A549 (cell line): ENCODE measurements around the gene SMCO2. TPM values are rescaled to one million over a fixed set of nuclear protein-coding genes. Genes with fewer than 3 reads are reported as not detected.
A peak's percentile ranks its signal among the peaks of the same experiment; 100 is the strongest.
"Not testable (repeated sequence)": the region's sequence is repeated elsewhere in the genome, so short reads cannot be mapped to it uniquely, and the experiment has no call there.

ENCODE experiments used
- ATAC-seq, 2 experiments: fragments of 200-7000 bp in 1 of 2; fragments of >200 bp in 1 of 2; cut with Nextera tagmentation in 1 of 2; cut with Tn5 transposase in 1 of 2; 3 replicates each; pipeline versions ENCODE4 v1.8.0 to v1.9.1; 2018 to 2020; ENCODE audit warnings: mild to moderate bottlenecking in 1 of 2, moderate library complexity in 1 of 2
- CTCF ChIA-PET: fragments of 300-600 bp; sonication (Branson Sonifier 250); formaldehyde crosslinking; extraction: SDS; loops from one replicate; lab custom pipeline; 2021; ENCODE audit warnings: antibody characterized with exemption, inconsistent platforms; lab: Yijun Ruan, JAX
- POLR2A ChIA-PET: fragments of 350-600 bp; formaldehyde crosslinking; extraction: SDS; loops from one replicate; lab custom pipeline; 2021; ENCODE audit warnings: antibody characterized with exemption, inconsistent platforms; lab: Yijun Ruan, JAX
- DNase-seq, 2 experiments: peaks; one replicate each; pipeline versions ENCODE4 v3.0.0 to v3.0.0-alpha.2; 2011 to 2016; ENCODE audit warnings: low read depth in 1 of 2, low spot score in 1 of 2
- FAIRE-seq: peaks from 2 replicates; lab custom pipeline; 2011; peaks lifted over from hg19 to GRCh38; lab: Jason Lieb, UNC
- H3K27ac ChIP-seq, 2 experiments: fragments of >200 bp; sonication (Bioruptor Twin); formaldehyde crosslinking; 3 replicates each; pipeline ENCODE4 v1.5.1; 2016 to 2017
- H3K4me1 ChIP-seq: fragments of >200 bp; sonication (Bioruptor Twin); formaldehyde crosslinking; 3 replicates; pipeline ENCODE4 v1.6.1; 2016
- H3K4me2 ChIP-seq: fragments of >200 bp; sonication (Bioruptor Twin); formaldehyde crosslinking; 3 replicates; pipeline ENCODE4 v1.6.1; 2016
- H3K4me3 ChIP-seq: fragments of >200 bp; sonication (Bioruptor Twin); formaldehyde crosslinking; 3 replicates; pipeline ENCODE4 v1.5.1; 2016
- H3K9me3 ChIP-seq: fragments of >200 bp; sonication (Bioruptor Twin); formaldehyde crosslinking; 3 replicates; pipeline ENCODE4 v1.6.1; 2016
- ATOH8 ChIP-seq: fragments of 250-450 bp; sonication (Bioruptor Pico); IDR thresholded peaks from 2 replicates; pipeline ENCODE4 v1.5.0; 2020; ENCODE audit warnings: low read depth, mild to moderate bottlenecking, moderate library complexity
- BCL3 ChIP-seq: fragments of >200 bp; sonication (Bioruptor Twin); formaldehyde crosslinking; IDR thresholded peaks from 3 replicates; pipeline ENCODE4 v1.6.1; 2016
- BHLHE40 ChIP-seq: IDR thresholded peaks from 2 replicates; pipeline ENCODE4 v1.6.1; 2012; ENCODE audit warnings: low read depth, low read length, inconsistent platforms
- CBX2 ChIP-seq: fragments of 200-600 bp; sonication (generic); IDR thresholded peaks from 2 replicates; pipeline ENCODE4 v1.6.1; 2016; ENCODE audit warnings: low read depth, mild to moderate bottlenecking, borderline replicate concordance
- CEBPB ChIP-seq, 2 experiments: fragments of >200 bp in 1 of 2; sonication (Bioruptor Twin) in 1 of 2; formaldehyde crosslinking in 1 of 2; IDR thresholded peaks; 2 replicates each; pipeline ENCODE4 v1.6.1; 2012 to 2016
- FOSL2 ChIP-seq, 2 experiments: fragments of 450-650 bp in 1 of 2; fragments of >200 bp in 1 of 2; sonication (Bioruptor Twin) in 1 of 2; formaldehyde crosslinking; IDR thresholded peaks; 2 replicates each; pipeline versions ENCODE4 v1.5.0 to v1.6.1; 2016 to 2020; ENCODE audit warnings: mild to moderate bottlenecking in 1 of 2, moderate library complexity in 1 of 2
- GATA3 ChIP-seq: IDR thresholded peaks from 2 replicates; pipeline ENCODE4 v1.6.1; 2012; ENCODE audit warnings: borderline replicate concordance
- HOXB13 ChIP-seq: fragments of 250-450 bp; sonication (Bioruptor Pico); IDR thresholded peaks from 2 replicates; pipeline ENCODE4 v1.5.0; 2020; ENCODE audit warnings: low read depth, mild to moderate bottlenecking, moderate library complexity
- JUNB ChIP-seq: fragments of >200 bp; sonication (Bioruptor Twin); formaldehyde crosslinking; IDR thresholded peaks from 2 replicates; pipeline ENCODE4 v1.6.1; 2016
- MAFK ChIP-seq: fragments of 450-650 bp; IDR thresholded peaks from 2 replicates; pipeline ENCODE4 v1.6.1; 2014; ENCODE audit not compliant: partially characterized antibody
- MAZ ChIP-seq: fragments of 150-350 bp; IDR thresholded peaks from 2 replicates; pipeline ENCODE4 v1.6.1; 2014; ENCODE audit warnings: antibody characterized with exemption, low read depth, low read length, borderline replicate concordance
- NFE2L2 ChIP-seq: fragments of 150-350 bp; conservative IDR thresholded peaks from 2 replicates; pipeline ENCODE4 v1.6.1; 2014; ENCODE audit warnings: low read length
- PHF8 ChIP-seq: fragments of 200-600 bp; sonication (generic); IDR thresholded peaks from 2 replicates; pipeline ENCODE4 v1.6.1; 2016; ENCODE audit warnings: low read depth, mild to moderate bottlenecking, antibody characterized with exemption, moderate library complexity, borderline replicate concordance
- POLR2A ChIP-seq: IDR thresholded peaks from 2 replicates; pipeline ENCODE4 v1.6.1; 2012; ENCODE audit warnings: mild to moderate bottlenecking, low read length
- RNF2 ChIP-seq: fragments of 200-600 bp; sonication (generic); IDR thresholded peaks from 2 replicates; pipeline ENCODE4 v1.6.1; 2016; ENCODE audit warnings: low read depth, mild to moderate bottlenecking, antibody characterized with exemption, moderate library complexity, borderline replicate concordance
- TFCP2L1 ChIP-seq: fragments of 250-450 bp; sonication (Bioruptor Pico); IDR thresholded peaks from 2 replicates; pipeline ENCODE4 v1.5.0; 2021; ENCODE audit warnings: mild to moderate bottlenecking
- ZC3H11A ChIP-seq: fragments of 450-650 bp; IDR thresholded peaks from 2 replicates; pipeline ENCODE4 v1.6.1; 2014; ENCODE audit warnings: antibody characterized with exemption, mild to moderate bottlenecking
- ZNF302 ChIP-seq: fragments of 250-450 bp; sonication (Bioruptor Pico); IDR thresholded peaks from 2 replicates; pipeline ENCODE4 v1.9.0; 2021; ENCODE audit warnings: inconsistent platforms, mild to moderate bottlenecking, moderate library complexity
- WGBS: methylation state at CpG from one replicate; pipeline ENCODE4 v1.1.6; 2017; ENCODE audit errors: missing lambda C conversion rate; 5-methylcytosine and 5-hydroxymethylcytosine counted together
- polyA plus RNA-seq, 4 experiments: library from polyadenylated mRNA; depleted of rRNA in 3 of 4; stranded (reverse); fragments of >200 nt; fragmentation: RNase III in 1 of 4; extraction: RNeasy Plus Mini Kit Qiagen cat#74134 plus additional on column Dnase treatment in 1 of 4; gene quantifications; 2 replicates in 3 of 4; 3 replicates in 1 of 4; pipeline ENCODE4 v1.2.3, GENCODE V29; 2011 to 2017
- TF ChIP-seq, protein P1 (sequence below): fragments of 450-650 bp; IDR thresholded peaks from 2 replicates; pipeline ENCODE4 v1.6.1; 2014; ENCODE audit warnings: antibody characterized with exemption
- TF ChIP-seq, protein P2 (sequence below): fragments of >200 bp; sonication (Bioruptor Twin); formaldehyde crosslinking; IDR thresholded peaks from 2 replicates; pipeline ENCODE4 v1.6.1; 2016
- TF ChIP-seq, protein P3 (sequence below): fragments of 250-450 bp; sonication (Bioruptor Pico); IDR thresholded peaks from 2 replicates; pipeline ENCODE4 v1.5.0; 2021; ENCODE audit warnings: mild to moderate bottlenecking, moderate library complexity, borderline replicate concordance
- TF ChIP-seq, protein P4 (sequence below): fragments of 200-600 bp; sonication (generic); IDR thresholded peaks from 2 replicates; pipeline ENCODE4 v1.6.1; 2016; ENCODE audit warnings: antibody characterized with exemption, mild to moderate bottlenecking, moderate library complexity
- TF ChIP-seq, protein P5 (sequence below): IDR thresholded peaks from 2 replicates; pipeline ENCODE4 v1.6.1; 2012

SMCO2 gene
- polyA plus RNA-seq, 2 of the 4 experiments (the other 2 are of a cell fraction): 0.14 to 0.28 TPM

GRCh38 chr12:27541031-27541719, 94.6 kb downstream of the SMCO2 start:
- no peak for FAIRE-seq
- H3K4me3 ChIP-seq: no peak overlapping the region
- no peak for DNase-seq
- H3K4me2 ChIP-seq: no peak overlapping the region
- ChIA-PET CTCF (interaction anchor here (0.6 to 1.5 kb wide), 2 partner anchors 17 to 19 kb away, joined by 3 read pairs; partner anchors contain the start of gene PPFIBP1), POLR2A (no interaction called here)
- H3K27ac ChIP-seq: 0 out of 6 replicates have a peak overlapping the region, but pooled peaks of 1 of the 2 experiments have one; percentile 31
- 88% methylated on average over 8 of the region's 8 CpGs for WGBS
- H3K9me3 ChIP-seq: no peaks in the 10 kb centered on the region
- TF ChIP-seq FOSL2 (IDR thresholded peaks at IDR 0.05) (no peak), FOSL2 (CRISPR knock-in tag; IDR thresholded peaks at IDR 0.05) (no peak), CEBPB (IDR thresholded peaks at IDR 0.05) (no peak), TFCP2L1 (no peak), HOXB13 (CRISPR knock-in tag) (no peak), JUNB (no peak), POLR2A (no peak), BCL3 (no peak), MAZ (no peak), ZNF302 (CRISPR knock-in tag) (no peak), PHF8 (no peak), MAFK (no peak), ZC3H11A (no peak), NFE2L2 (no peak), RNF2 (no peak), GATA3 (no peak), CBX2 (no peak)
- TF ChIP-seq, protein P1, sequence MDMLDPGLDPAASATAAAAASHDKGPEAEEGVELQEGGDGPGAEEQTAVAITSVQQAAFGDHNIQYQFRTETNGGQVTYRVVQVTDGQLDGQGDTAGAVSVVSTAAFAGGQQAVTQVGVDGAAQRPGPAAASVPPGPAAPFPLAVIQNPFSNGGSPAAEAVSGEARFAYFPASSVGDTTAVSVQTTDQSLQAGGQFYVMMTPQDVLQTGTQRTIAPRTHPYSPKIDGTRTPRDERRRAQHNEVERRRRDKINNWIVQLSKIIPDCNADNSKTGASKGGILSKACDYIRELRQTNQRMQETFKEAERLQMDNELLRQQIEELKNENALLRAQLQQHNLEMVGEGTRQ: no peak
- TF ChIP-seq, protein P2, sequence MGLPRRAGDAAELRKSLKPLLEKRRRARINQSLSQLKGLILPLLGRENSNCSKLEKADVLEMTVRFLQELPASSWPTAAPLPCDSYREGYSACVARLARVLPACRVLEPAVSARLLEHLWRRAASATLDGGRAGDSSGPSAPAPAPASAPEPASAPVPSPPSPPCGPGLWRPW: no peak
- TF ChIP-seq, protein P3, sequence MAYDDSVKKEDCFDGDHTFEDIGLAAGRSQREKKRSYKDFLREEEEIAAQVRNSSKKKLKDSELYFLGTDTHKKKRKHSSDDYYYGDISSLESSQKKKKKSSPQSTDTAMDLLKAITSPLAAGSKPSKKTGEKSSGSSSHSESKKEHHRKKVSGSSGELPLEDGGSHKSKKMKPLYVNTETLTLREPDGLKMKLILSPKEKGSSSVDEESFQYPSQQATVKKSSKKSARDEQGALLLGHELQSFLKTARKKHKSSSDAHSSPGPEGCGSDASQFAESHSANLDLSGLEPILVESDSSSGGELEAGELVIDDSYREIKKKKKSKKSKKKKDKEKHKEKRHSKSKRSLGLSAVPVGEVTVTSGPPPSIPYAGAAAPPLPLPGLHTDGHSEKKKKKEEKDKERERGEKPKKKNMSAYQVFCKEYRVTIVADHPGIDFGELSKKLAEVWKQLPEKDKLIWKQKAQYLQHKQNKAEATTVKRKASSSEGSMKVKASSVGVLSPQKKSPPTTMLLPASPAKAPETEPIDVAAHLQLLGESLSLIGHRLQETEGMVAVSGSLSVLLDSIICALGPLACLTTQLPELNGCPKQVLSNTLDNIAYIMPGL (CRISPR knock-in tag): no peak
- peak in 1 of 2 experiments; percentile 37; a peak in 2 of 6 replicates for ATAC-seq
- peaks cover 35% of the 10 kb centered on the region for H3K4me1 ChIP-seq

DNA sequence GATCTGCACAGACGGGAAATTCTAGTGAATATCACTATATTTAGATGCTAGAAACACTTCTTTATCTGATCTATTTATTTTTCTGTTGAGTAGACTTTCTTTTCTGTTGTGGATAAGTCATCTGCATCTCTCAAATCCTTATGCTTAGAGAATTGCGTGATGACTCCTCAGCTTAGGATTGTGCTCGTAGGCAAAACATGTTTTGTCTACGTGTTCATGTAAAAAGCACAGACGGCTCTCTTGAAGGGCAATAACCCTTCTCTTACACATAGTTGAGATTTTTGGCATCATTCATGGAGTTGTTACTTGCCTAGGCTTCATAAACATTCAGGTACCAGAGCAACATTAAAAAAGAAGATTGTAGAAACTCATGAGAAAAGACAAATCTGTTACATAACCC, 96.1 kb downstream of the SMCO2 start:
- peak in 1 of 2 experiments; percentile 46 for DNase-seq
- H3K4me2 ChIP-seq: peak overlapping the region; percentile 53
- peaks cover 36% of the 10 kb centered on the region for H3K4me1 ChIP-seq
- TF ChIP-seq GATA3 (no peak), ATOH8 (CRISPR knock-in tag) (no peak), ZNF302 (CRISPR knock-in tag) (no peak), BHLHE40 (no peak), CBX2 (no peak), NFE2L2 (no peak)
- TF ChIP-seq, protein P4, sequence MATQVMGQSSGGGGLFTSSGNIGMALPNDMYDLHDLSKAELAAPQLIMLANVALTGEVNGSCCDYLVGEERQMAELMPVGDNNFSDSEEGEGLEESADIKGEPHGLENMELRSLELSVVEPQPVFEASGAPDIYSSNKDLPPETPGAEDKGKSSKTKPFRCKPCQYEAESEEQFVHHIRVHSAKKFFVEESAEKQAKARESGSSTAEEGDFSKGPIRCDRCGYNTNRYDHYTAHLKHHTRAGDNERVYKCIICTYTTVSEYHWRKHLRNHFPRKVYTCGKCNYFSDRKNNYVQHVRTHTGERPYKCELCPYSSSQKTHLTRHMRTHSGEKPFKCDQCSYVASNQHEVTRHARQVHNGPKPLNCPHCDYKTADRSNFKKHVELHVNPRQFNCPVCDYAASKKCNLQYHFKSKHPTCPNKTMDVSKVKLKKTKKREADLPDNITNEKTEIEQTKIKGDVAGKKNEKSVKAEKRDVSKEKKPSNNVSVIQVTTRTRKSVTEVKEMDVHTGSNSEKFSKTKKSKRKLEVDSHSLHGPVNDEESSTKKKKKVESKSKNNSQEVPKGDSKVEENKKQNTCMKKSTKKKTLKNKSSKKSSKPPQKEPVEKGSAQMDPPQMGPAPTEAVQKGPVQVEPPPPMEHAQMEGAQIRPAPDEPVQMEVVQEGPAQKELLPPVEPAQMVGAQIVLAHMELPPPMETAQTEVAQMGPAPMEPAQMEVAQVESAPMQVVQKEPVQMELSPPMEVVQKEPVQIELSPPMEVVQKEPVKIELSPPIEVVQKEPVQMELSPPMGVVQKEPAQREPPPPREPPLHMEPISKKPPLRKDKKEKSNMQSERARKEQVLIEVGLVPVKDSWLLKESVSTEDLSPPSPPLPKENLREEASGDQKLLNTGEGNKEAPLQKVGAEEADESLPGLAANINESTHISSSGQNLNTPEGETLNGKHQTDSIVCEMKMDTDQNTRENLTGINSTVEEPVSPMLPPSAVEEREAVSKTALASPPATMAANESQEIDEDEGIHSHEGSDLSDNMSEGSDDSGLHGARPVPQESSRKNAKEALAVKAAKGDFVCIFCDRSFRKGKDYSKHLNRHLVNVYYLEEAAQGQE: no peak
- TF ChIP-seq, protein P5, sequence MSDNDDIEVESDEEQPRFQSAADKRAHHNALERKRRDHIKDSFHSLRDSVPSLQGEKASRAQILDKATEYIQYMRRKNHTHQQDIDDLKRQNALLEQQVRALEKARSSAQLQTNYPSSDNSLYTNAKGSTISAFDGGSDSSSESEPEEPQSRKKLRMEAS: no peak
- TF ChIP-seq, protein P2: no peak
- FAIRE-seq: no peak
- ATAC-seq: peak; percentile 58 to 78; a peak in 4 of 6 replicates
- peak overlapping the region; percentile 18 to 30; a peak in 3 of 6 replicates for H3K27ac ChIP-seq
- WGBS: 65% methylated on average over 5 of the region's 5 CpGs
- H3K4me3 ChIP-seq: no peak overlapping the region
- no peaks in the 10 kb centered on the region for H3K9me3 ChIP-seq
- POLR2A ChIA-PET: no interaction called here
- CTCF ChIA-PET: interaction anchor here (0.8 to 1.5 kb wide), 3 partner anchors 9 to 19 kb away, joined by 3 to 4 read pairs (median 3); partner anchors contain the start of gene PPFIBP1

DNA sequence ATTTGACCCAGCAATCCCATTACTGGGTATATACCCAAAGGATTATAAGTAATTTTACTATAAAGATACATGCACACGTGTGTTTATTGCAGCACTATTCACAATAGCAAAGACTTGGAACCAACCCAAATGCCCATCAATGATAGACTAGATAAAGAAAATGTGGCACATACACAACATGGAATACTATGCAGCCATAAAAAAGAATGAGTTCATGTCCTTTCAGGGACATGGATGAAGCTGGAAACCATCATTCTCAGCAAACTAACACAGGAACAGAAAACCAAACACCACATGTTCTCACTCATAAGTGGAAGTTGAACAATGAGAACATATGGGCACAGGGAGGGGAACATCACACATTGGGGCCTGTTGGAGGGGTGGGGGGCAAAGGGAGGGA, 98.3 kb downstream of the SMCO2 start:
- CTCF ChIA-PET: interaction anchor here (1.0 to 1.5 kb wide), 2 partner anchors 10 to 89 kb away, joined by 3 read pairs; no protein-coding TSS in a partner anchor
- POLR2A ChIA-PET, H3K9me3 ChIP-seq, ATAC-seq, DNase-seq, H3K27ac ChIP-seq, H3K4me3 ChIP-seq, H3K4me2 ChIP-seq, FAIRE-seq: not testable (repeated sequence)
- H3K4me1 ChIP-seq: peaks cover 39% of the 10 kb centered on the region
- 97% methylated on average over 1 of the region's 1 CpG for WGBS
